Measurements from ENCODE around the gene IDH3B. TPM values are rescaled to one million over a fixed set of nuclear protein-coding genes. Genes with fewer than 3 reads are reported as not detected.

Gene IDH3B
- total RNA-seq, 1 donor from 2014 or later = 93.1 TPM

- DNase-seq (ENCODE audit: low spot score in 2 of 2, unreplicated experiment in 2 of 2) = no peak
- TF ChIP-seq, protein P1, sequence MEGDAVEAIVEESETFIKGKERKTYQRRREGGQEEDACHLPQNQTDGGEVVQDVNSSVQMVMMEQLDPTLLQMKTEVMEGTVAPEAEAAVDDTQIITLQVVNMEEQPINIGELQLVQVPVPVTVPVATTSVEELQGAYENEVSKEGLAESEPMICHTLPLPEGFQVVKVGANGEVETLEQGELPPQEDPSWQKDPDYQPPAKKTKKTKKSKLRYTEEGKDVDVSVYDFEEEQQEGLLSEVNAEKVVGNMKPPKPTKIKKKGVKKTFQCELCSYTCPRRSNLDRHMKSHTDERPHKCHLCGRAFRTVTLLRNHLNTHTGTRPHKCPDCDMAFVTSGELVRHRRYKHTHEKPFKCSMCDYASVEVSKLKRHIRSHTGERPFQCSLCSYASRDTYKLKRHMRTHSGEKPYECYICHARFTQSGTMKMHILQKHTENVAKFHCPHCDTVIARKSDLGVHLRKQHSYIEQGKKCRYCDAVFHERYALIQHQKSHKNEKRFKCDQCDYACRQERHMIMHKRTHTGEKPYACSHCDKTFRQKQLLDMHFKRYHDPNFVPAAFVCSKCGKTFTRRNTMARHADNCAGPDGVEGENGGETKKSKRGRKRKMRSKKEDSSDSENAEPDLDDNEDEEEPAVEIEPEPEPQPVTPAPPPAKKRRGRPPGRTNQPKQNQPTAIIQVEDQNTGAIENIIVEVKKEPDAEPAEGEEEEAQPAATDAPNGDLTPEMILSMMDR (IDR thresholded peaks at IDR 0.05; ENCODE audit: unreplicated experiment) = no peak
- Mint-ChIP-seq H3K9me3 (no peaks in the 10 kb centered on the region), H3K27me3 (ENCODE audit: low read depth) (no peaks in the 10 kb centered on the region), H3K4me1 (peaks cover 22% of the 10 kb centered on the region), H3K4me3 (no peak overlapping the region), H3K27ac (no peak overlapping the region), H3K36me3 (peaks cover 52% of the 10 kb centered on the region)
These were observed 6.3 kb downstream of the IDH3B start for GRCh38 chr20:2657674-2658073.

GRCh38 chr20:2657241-2657640 is 6.8 kb downstream of the IDH3B start:
- Mint-ChIP-seq H3K9me3 (no peaks in the 10 kb centered on the region), H3K4me3 (no peak overlapping the region), H3K27ac (peak overlapping the region; percentile 34), H3K4me1 (peaks cover 21% of the 10 kb centered on the region), H3K27me3 (ENCODE audit: low read depth) (no peaks in the 10 kb centered on the region), H3K36me3 (peaks cover 50% of the 10 kb centered on the region)
- TF ChIP-seq, protein P1 (IDR thresholded peaks at IDR 0.05; ENCODE audit: unreplicated experiment) = no peak
- DNase-seq (ENCODE audit: low spot score in 2 of 2, unreplicated experiment in 2 of 2) = no peak

GRCh38 chr20:2656471-2657117 is 7.4 kb downstream of the IDH3B start:
- no peak overlapping the region for H3K4me3 Mint-ChIP-seq
- H3K36me3 Mint-ChIP-seq = peaks cover 45% of the 10 kb centered on the region
- H3K27ac Mint-ChIP-seq = peak overlapping the region; percentile 21
- peaks cover 17% of the 10 kb centered on the region for H3K4me1 Mint-ChIP-seq
- DNase-seq (ENCODE audit: low spot score in 2 of 2, unreplicated experiment in 2 of 2) = no peak
- no peaks in the 10 kb centered on the region for H3K9me3 Mint-ChIP-seq
- TF ChIP-seq, protein P1 (IDR thresholded peaks at IDR 0.05; ENCODE audit: unreplicated experiment) = no peak
- no peaks in the 10 kb centered on the region for H3K27me3 Mint-ChIP-seq (ENCODE audit: low read depth)

GRCh38 chr20:2655331-2656116 is 8.5 kb downstream of the IDH3B start:
- Mint-ChIP-seq H3K36me3 (peaks cover 39% of the 10 kb centered on the region), H3K9me3 (no peaks in the 10 kb centered on the region), H3K4me1 (peaks cover 18% of the 10 kb centered on the region), H3K4me3 (no peak overlapping the region), H3K27ac (no peak overlapping the region), H3K27me3 (ENCODE audit: low read depth) (no peaks in the 10 kb centered on the region)
- no peak for DNase-seq (ENCODE audit: low spot score in 2 of 2, unreplicated experiment in 2 of 2)
- TF ChIP-seq, protein P1 (IDR thresholded peaks at IDR 0.05; ENCODE audit: unreplicated experiment) = no peak

DNA sequence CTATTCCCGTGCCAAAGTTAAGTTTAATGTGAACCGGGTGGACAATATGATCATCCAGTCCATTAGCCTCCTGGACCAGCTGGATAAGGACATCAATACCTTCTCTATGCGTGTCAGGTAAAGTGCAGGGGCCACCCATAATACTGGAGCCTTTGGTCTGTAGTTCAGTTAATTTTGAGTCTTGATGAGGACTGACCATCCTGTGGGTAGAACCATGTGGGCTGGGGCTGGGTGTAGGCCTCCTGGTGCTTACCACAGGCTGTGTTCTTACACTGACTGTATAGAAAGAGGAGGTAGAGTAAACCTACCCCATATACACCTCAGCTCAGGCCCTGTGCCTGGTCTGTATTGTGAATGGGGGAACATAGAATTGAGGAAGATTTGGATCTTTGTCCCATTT is 9.2 kb downstream of the IDH3B start:
- no peak for DNase-seq (ENCODE audit: low spot score in 2 of 2, unreplicated experiment in 2 of 2)
- peak overlapping the region; percentile 66 for H3K27ac Mint-ChIP-seq
- peak overlapping the region; percentile 87 for H3K4me3 Mint-ChIP-seq
- H3K27me3 Mint-ChIP-seq (ENCODE audit: low read depth) = no peaks in the 10 kb centered on the region
- peaks cover 18% of the 10 kb centered on the region for H3K4me1 Mint-ChIP-seq
- peaks cover 37% of the 10 kb centered on the region for H3K36me3 Mint-ChIP-seq
- no peaks in the 10 kb centered on the region for H3K9me3 Mint-ChIP-seq
- TF ChIP-seq, protein P1 (IDR thresholded peaks at IDR 0.05; ENCODE audit: unreplicated experiment) = no peak
